GM06990 (cell line): ENCODE data around the gene INPP5K.

Source experiments
- DNase-seq: peaks from one replicate; pipeline ENCODE4 v3.0.0-alpha.2; 2011; ENCODE audit not compliant: insufficient read length; ENCODE audit errors: extremely low read depth
- H3K27me3 ChIP-seq: replicated peaks from 2 replicates; pipeline ENCODE4 v1.6.0; 2011; ENCODE audit warnings: low read length; ENCODE audit not compliant: control insufficient read depth, insufficient read depth
- H3K36me3 ChIP-seq: 2 replicates; pipeline ENCODE4 v1.5.1; 2011; ENCODE audit warnings: low read length; ENCODE audit not compliant: control insufficient read depth, insufficient read depth
- H3K4me3 ChIP-seq: replicated peaks from 2 replicates; pipeline ENCODE4 v1.5.1; 2011; ENCODE audit warnings: low read depth, mild to moderate bottlenecking, control low read depth, low read length
- TF ChIP-seq, protein P1 (sequence below): IDR thresholded peaks from 2 replicates; pipeline ENCODE4 v1.5.1; 2011; ENCODE audit warnings: low read length, control low read depth, mild to moderate bottlenecking, inconsistent platforms; ENCODE audit not compliant: insufficient read depth, poor library complexity, severe bottlenecking

The INPP5K gene

DNA sequence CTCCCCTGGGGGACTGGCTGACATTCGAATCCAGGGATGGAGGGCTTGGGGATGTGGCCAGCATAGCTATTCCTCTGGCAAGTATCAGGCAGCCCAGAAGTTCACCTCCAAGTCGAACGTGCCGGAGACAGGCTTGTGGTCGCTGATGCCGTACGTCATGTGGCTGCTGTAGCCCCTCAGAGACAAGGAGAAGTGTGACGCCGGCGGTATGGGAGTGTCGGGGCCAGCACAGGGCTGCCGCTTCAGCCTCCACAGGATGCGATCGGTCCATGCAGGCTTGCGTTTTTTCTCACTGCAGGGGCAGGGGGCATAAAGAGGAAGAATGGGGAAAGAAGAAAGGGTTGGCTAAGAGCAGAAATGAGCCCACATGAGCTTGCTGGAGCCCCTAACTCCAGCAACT, 18.6 kb downstream of the INPP5K start:
- no peaks in the 10 kb centered on the region for H3K27me3 ChIP-seq
- no peak overlapping the region for H3K4me3 ChIP-seq
- TF ChIP-seq, protein P1, sequence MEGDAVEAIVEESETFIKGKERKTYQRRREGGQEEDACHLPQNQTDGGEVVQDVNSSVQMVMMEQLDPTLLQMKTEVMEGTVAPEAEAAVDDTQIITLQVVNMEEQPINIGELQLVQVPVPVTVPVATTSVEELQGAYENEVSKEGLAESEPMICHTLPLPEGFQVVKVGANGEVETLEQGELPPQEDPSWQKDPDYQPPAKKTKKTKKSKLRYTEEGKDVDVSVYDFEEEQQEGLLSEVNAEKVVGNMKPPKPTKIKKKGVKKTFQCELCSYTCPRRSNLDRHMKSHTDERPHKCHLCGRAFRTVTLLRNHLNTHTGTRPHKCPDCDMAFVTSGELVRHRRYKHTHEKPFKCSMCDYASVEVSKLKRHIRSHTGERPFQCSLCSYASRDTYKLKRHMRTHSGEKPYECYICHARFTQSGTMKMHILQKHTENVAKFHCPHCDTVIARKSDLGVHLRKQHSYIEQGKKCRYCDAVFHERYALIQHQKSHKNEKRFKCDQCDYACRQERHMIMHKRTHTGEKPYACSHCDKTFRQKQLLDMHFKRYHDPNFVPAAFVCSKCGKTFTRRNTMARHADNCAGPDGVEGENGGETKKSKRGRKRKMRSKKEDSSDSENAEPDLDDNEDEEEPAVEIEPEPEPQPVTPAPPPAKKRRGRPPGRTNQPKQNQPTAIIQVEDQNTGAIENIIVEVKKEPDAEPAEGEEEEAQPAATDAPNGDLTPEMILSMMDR = no peak
- peaks cover 3% of the 10 kb centered on the region for H3K36me3 ChIP-seq
- DNase-seq = no peak

DNA sequence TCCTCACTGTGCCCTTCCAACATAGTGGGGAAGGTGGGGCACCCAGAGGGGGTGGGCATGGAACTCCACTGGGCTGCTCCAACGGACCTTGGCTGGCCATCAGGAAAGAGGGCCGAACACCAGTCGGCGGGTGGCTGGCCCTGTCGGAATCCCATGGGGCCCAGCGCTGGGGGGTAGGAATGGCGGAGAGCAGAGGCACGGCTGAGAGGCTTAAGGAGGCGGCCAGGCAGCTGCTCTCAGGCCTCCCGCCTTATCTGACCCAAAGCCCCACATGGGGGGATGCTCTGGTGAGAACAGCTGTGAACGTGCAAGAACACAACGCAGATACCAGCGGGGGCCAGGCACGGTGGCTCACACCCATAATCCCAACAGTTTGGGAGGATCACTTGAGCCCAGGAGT, 19.5 kb downstream of the INPP5K start:
- peaks cover 3% of the 10 kb centered on the region for H3K36me3 ChIP-seq
- DNase-seq = no peak
- TF ChIP-seq, protein P1 = no peak
- H3K27me3 ChIP-seq = no peaks in the 10 kb centered on the region
- H3K4me3 ChIP-seq = no peak overlapping the region

DNA sequence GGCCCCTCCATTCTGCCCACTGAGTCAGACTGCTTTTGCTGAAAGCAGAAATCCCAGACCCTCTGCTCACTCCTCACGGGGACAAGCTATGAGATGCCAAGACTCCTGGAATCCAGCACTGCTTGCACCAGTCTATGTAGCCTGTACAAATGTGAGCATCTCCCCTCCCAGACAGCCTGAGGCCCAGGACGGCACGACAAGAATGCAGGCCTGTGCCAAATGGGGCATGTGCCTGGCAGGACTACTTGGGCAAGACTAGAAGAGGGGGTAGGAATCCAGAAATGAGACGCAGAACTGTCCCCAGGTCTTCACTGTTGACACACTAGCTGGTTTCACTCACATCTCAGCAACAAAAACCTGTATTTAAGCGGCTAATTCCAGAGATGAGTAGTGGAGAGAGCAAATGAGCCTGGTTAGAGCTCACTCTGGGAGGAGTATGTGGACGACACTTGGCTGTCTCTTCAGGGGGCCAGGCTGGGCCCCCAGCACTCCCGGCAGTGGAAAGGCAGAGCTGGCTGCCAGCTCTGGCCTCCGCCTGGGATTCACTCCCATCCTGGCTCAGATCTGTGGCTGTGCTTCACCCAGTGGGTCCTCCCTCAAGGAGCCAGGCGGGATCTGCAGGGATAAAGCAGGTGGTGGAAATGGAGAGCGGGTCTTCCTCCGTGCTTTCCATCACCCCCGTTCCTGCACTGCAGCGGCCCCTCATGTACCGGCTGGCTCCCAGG, 21.0 kb downstream of the INPP5K start:
- TF ChIP-seq, protein P1 = no peak

DNA sequence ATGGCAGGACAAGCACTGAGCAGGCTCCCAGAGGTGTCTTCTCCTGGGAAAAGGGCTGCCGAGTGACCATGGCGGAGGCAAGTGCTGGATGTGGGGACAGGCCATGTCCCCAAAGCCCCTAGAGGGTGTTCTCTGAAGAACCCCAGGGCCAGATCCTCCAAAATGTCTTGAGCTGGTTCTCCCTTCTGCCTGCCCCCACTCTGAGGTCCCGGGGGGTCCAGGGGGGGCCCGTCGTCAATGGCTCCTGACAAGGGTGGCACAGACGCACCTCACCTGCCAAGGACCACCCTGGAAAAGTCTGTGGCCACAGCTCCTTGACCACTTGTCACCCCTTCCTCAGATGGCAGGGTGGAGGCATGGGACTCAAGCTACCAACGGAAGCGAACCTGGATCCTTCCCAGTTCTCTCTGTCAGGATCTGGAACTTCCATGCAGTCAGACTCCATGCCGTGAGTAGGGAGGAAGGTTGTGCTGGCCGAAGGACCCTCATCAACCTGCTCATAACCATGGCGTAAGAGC, 21.6 kb downstream of the INPP5K start:
- Histone ChIP-seq H3K27me3 (no peaks in the 10 kb centered on the region), H3K36me3 (peaks cover 3% of the 10 kb centered on the region), H3K4me3 (no peak overlapping the region)
- TF ChIP-seq, protein P1 = no peak
- no peak for DNase-seq

More for the DNA sequence above, 21.0 kb downstream of the INPP5K start:
- Histone ChIP-seq H3K27me3 (no peaks in the 10 kb centered on the region), H3K4me3 (no peak overlapping the region), H3K36me3 (peaks cover 3% of the 10 kb centered on the region)
- no peak for DNase-seq

DNA sequence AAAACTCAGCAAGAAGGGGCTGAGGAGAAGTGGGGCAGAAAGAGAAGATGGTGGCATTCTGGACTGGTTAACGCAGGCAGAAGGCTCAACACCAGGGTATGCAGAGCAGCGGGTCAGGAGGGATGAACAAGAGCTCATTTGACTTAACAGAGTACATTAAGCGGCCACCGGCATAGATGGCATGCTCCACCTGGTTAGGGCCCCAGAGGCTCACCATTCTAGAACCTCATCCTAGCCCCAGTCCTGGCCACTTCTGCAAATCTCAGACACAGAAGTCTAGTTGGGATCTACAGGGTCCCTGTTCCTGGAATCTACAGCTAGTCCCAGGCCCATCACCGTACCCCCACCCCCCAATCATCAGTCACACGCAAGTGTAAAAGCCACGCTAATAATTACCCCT, 22.2 kb downstream of the INPP5K start:
- H3K4me3 ChIP-seq = no peak overlapping the region
- no peaks in the 10 kb centered on the region for H3K27me3 ChIP-seq
- DNase-seq = no peak
- TF ChIP-seq, protein P1 = no peak
- peaks cover 3% of the 10 kb centered on the region for H3K36me3 ChIP-seq
